ENCODE measurements around the gene WDR72. TPM values are rescaled to one million over a fixed set of nuclear protein-coding genes. Genes with fewer than 3 reads are reported as not detected.

The WDR72 gene
- polyA plus RNA-seq, 1 of the 3 experiments (the other 2 are of a cell fraction): 0.02 TPM

DNA sequence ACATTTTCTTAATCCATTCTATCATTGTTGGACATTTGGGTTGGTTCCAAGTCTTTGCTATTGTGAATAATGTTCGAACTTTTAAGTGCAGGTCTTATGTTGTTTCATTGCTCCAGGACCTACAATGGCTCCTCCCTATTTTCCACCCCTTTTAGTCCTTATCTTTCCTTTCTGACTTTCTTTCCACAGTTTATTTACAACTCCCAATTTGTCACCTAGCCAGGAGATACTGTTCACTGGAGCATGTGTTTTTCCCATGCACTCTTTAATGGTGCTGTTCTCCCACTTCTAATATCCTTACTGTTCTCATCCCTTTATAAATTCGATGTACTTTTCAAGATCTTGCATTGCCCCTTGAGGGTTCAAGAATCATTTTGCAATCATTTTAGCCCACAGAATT, 290.0 kb downstream of the WDR72 start:
- Histone ChIP-seq H3K4me1 (ENCODE audit: control insufficient read depth in 1 of 2, insufficient read depth in 2 of 2, low read depth in 1 of 2, low read length in 1 of 2) (no peaks in the 10 kb centered on the region), H3K9me3 (no peaks in the 10 kb centered on the region), H3K9ac (no peak overlapping the region), H3K36me3 (replicated peaks in 1 of 2; ENCODE audit: control insufficient read depth in 1 of 2, insufficient read depth in 2 of 2, low read length in 1 of 2) (no peaks in the 10 kb centered on the region), H4K20me1 (ENCODE audit: insufficient read depth) (no peaks in the 10 kb centered on the region), H2AFZ (ENCODE audit: low read depth) (no peak overlapping the region), H3K27me3 (ENCODE audit: insufficient read depth) (peaks cover 8% of the 10 kb centered on the region; the same call in 1 of the 2 replicates), H3K79me2 (ENCODE audit: insufficient read depth) (no peaks in the 10 kb centered on the region), H3K9me2 (no peaks in the 10 kb centered on the region), H3F3A (replicated peaks; ENCODE audit: insufficient read depth) (no peaks in the 10 kb centered on the region), H3K27ac (ENCODE audit: low read depth in 2 of 2, low read length in 1 of 2) (no peak overlapping the region), H3K4me3 (ENCODE audit: low read depth in 2 of 2, low read length in 1 of 2) (no peak overlapping the region), H3K4me2 (no peak overlapping the region)
- WGBS (ENCODE audit: low lambda C conversion rate): 7% methylated on average over 2 of the region's 2 CpGs
- ChIA-PET CTCF (no interaction called here), POLR2A (no interaction called here)
- TF ChIP-seq MXI1 (IDR thresholded peaks at IDR 0.05; ENCODE audit: low read depth, low read length): no peak
- TF ChIP-seq YY1 (IDR thresholded peaks at IDR 0.05; ENCODE audit: low read depth): no peak
- TF ChIP-seq, protein P1, sequence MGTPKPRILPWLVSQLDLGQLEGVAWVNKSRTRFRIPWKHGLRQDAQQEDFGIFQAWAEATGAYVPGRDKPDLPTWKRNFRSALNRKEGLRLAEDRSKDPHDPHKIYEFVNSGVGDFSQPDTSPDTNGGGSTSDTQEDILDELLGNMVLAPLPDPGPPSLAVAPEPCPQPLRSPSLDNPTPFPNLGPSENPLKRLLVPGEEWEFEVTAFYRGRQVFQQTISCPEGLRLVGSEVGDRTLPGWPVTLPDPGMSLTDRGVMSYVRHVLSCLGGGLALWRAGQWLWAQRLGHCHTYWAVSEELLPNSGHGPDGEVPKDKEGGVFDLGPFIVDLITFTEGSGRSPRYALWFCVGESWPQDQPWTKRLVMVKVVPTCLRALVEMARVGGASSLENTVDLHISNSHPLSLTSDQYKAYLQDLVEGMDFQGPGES (IDR thresholded peaks at IDR 0.05; ENCODE audit: low read depth, low read length): no peak
- TF ChIP-seq REST (IDR thresholded peaks at IDR 0.05; ENCODE audit: low read depth, low read length): no peak
- no peak for TF ChIP-seq TAF1 (IDR thresholded peaks at IDR 0.05; ENCODE audit: borderline replicate concordance, low read depth, low read length)
- TF ChIP-seq, protein P2, sequence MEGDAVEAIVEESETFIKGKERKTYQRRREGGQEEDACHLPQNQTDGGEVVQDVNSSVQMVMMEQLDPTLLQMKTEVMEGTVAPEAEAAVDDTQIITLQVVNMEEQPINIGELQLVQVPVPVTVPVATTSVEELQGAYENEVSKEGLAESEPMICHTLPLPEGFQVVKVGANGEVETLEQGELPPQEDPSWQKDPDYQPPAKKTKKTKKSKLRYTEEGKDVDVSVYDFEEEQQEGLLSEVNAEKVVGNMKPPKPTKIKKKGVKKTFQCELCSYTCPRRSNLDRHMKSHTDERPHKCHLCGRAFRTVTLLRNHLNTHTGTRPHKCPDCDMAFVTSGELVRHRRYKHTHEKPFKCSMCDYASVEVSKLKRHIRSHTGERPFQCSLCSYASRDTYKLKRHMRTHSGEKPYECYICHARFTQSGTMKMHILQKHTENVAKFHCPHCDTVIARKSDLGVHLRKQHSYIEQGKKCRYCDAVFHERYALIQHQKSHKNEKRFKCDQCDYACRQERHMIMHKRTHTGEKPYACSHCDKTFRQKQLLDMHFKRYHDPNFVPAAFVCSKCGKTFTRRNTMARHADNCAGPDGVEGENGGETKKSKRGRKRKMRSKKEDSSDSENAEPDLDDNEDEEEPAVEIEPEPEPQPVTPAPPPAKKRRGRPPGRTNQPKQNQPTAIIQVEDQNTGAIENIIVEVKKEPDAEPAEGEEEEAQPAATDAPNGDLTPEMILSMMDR (IDR thresholded peaks at IDR 0.05): no peak
- TF ChIP-seq SIN3A (IDR thresholded peaks at IDR 0.05; ENCODE audit: borderline replicate concordance, low read depth, low read length): no peak
- TF ChIP-seq GABPA (IDR thresholded peaks at IDR 0.05; ENCODE audit: low read depth): no peak
- TF ChIP-seq FOSL2 (IDR thresholded peaks at IDR 0.05; ENCODE audit: borderline replicate concordance, low read depth): no peak
- TF ChIP-seq RFX5 (IDR thresholded peaks at IDR 0.05; ENCODE audit: low read length): no peak
- DNase-seq: no peak

Small RNA genes within 50 kb of the gene (small RNA-seq; reads per million reads assigned to genes)
- 0 to 0.52 (median 0) reads per million in 7 experiments for gene RNU2-53P
- 0 reads per million in 7 experiments for gene RNU6-449P

Other genes starting within 250 kb of the WDR72 start
- gene UNC13C, start 218.8 kb upstream of the WDR72 start, polyA plus RNA-seq (2012; rRNA removed): not detected in 2 replicates